NAMALWA (cell line): ENCODE data around the gene PSD.
"Not testable (repeated sequence)": the region's sequence is repeated elsewhere in the genome, so short reads cannot be mapped to it uniquely, and the experiment has no call there.

Source experiments
- DNase-seq: peaks from one replicate; pipeline ENCODE4 v3.0.0-alpha.2; 2015; ENCODE audit warnings: low spot score

PSD gene

DNA sequence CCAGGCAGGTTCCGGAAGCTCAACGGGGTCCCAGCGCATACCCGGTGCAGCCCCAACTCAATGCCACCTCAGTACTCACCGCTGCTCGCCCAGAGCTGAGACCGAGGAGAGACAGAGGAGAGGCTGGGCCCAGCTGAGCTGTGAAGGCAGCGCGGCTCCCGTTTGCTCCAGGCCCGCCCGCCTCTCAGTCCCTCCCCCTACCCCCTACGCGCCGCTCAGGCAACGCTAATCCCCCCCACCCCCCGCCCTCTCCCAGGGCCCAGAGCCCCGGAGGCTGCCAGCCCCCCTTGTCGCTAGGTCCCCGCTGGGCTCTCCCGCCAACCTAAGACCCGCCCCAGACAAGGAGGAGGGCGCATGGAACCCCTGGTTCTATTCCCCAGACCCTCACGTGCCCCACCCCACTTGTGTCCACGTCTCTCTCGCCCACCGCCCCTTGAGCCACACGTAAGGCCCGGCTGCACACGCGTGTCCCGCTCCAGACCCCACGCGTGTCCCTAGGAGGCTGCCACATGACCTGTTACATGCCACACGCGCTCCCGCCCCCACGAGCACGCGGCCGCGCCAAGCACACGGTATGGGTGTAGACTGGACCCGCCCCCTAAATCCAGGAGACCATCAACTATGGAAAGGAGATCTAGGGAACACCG, at the start of gene PSD:
Gene PSD (minus strand): TSS at position 164 of the 647 bp plus-strand sequence. CDS start 1,747 bp downstream, outside the sequence.
- no peak for DNase-seq

GRCh38 chr10:102467971-102468438, 49.4 kb upstream of the PSD start:
- no peak for DNase-seq

DNA sequence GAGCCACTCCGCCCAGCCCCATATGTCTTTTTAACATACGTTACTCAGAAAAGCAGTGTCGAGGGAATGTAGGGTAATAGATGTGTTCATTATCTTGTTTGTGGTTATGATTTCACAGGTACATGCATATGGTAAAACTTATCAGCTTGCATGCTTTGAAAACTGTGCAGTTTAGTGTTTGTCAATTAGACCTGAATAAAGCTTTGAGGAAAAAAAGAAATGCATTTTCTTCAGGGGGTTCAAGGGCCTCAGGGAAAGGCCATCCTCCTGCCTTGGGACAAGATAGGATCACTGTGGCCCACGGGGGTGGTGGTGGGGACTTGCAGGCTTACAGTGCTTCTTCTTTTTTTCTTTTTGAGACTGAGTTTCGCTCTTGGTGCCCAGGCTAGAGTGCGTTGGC, 48.7 kb upstream of the PSD start:
- no peak for DNase-seq

GRCh38 chr10:102465466-102465865, 46.9 kb upstream of the PSD start:
- no peak for DNase-seq

GRCh38 chr10:102463983-102464382, 45.4 kb upstream of the PSD start:
- DNase-seq: no peak

DNA sequence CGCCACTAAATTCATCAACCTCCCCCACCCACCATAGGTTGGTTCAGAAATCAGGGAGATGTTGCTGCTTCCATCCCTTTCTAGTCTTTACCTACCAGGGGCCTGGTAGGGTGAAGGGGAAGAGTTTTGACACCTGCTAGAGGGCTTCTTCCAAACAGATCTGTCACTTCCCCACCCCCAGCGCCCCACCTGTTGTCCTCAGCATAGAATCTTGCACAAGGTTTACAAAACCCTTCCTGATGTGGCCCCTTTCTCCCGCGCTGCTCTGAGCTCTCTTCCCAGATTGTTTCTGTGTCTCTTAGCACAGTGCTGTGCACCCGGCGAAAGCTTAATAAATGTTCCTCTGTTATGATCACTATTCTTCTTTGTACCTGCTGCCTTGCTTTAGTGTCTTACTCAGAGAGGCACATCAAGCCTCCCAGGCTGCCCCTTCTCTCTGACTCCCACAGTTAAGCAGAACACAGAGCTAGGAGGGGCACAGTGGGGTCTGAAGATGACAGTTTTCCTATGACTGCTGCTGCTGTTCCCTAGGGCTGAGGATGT, 44.0 kb upstream of the PSD start:
- peak; percentile 50 for DNase-seq

GRCh38 chr10:102461187-102462054, 42.8 kb upstream of the PSD start:
- peak; percentile 93 for DNase-seq

- no peak for DNase-seq
Measured at GRCh38 chr10:102460836-102461186, 42.2 kb upstream of the PSD start.

GRCh38 chr10:102458656-102459055, 40.1 kb upstream of the PSD start:
- DNase-seq: no peak

- no peak for DNase-seq
Measured at GRCh38 chr10:102457591-102458150, 39.1 kb upstream of the PSD start.

DNA sequence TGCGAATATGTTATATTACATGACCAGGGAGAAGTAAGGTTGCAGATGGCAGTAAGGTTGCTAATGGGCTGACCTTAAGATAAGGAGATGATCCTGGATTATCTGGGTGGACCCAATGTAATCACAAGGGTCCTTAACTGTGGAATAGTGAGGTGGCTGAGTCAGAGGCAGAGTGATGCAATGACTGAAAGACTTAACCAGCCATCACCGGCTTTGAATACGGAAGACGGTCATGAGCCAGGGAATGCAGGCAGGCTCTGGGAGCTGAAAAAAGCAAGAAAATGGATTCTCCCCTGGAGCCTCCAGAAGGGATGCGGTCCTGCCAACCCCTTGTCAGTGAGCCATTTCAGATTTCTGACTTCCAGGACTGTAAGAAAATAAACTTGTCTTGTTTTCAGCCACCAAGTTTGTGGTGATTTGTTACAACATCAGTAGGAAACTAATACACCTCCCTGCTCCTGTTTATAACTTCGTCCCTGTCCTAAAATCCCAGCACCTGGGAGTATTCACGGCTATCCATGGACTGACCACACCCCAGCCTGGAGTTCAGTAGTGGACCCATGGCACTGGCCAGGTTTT, 37.4 kb upstream of the PSD start:
- no peak for DNase-seq

GRCh38 chr10:102454662-102455487, 36.3 kb upstream of the PSD start:
- DNase-seq: not testable (repeated sequence)

- no peak for DNase-seq
Measured at GRCh38 chr10:102453502-102453901, 34.9 kb upstream of the PSD start.

DNA sequence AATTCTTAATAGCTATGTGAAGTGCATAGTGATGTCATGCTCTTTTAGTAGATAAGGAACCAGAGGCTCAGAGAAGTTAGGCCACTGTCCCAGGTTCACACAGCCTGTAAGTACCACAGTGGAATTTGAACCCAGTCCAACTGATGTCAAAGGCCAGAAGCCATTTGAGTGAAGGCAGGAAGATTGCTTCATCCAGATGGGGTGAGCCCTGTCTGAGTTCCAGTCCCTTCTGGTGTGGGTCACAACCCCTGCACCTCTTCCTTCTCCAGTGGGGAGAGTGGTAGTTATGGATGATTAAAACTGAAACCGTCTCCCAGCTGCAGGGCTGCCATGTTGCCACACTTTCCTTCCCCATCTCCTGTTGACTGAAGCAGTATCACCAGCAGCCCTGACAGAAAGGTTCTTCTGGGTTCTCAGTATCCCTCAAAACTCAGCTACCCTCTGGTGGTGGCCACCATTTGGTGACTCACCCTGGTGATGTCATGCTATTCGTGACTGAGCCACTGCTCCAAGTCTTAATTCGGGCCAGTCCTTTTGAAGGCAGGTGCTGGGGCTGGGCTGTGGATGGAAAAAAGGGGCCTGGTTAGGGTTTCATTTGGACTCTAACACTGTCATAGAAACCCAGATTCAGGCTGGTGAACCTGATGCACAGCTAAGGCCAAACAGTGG, 34.2 kb upstream of the PSD start:
- peak; percentile 32 for DNase-seq

GRCh38 chr10:102451105-102451969, 32.8 kb upstream of the PSD start, which contains the start of gene C10orf95:
Gene C10orf95, minus strand, starts transcription at chr10:102451543. Its CDS starts 450 bp downstream, at chr10:102451093.
- DNase-seq: no peak

GRCh38 chr10:102450374-102451104, 32.0 kb upstream of the PSD start:
- peak; percentile 89 for DNase-seq

GRCh38 chr10:102450124-102450373, 31.5 kb upstream of the PSD start:
- no peak for DNase-seq

GRCh38 chr10:102449321-102450123, 30.9 kb upstream of the PSD start:
- peak; percentile 92 for DNase-seq

GRCh38 chr10:102444851-102445250, 26.3 kb upstream of the PSD start:
- DNase-seq: no peak
